ENCODE data around the gene HOOK2.
"Not testable (repeated sequence)": the region's sequence is repeated elsewhere in the genome, so short reads cannot be mapped to it uniquely, and the experiment has no call there.

Gene HOOK2

GRCh38 chr19:12726988-12727316, 48.4 kb downstream of the HOOK2 start:
- H3K27ac ChIP-seq: no peak overlapping the region

GRCh38 chr19:12725612-12726011, 49.7 kb downstream of the HOOK2 start:
- H3K27ac ChIP-seq: not testable (repeated sequence)

More at GRCh38 chr19:12726988-12727316, 48.4 kb downstream of the HOOK2 start:
- TF ChIP-seq CTCF (conservative IDR thresholded peaks at IDR 0.05): no peak

- no peak for TF ChIP-seq CTCF (conservative IDR thresholded peaks at IDR 0.05)
- H3K27ac ChIP-seq: peak within 1 kb of the TSS; percentile 95
Measured at GRCh38 chr19:12723641-12724426, 51.5 kb downstream of the HOOK2 start, which contains the start of gene TNPO2. TSS of gene TNPO2 (minus strand) at chr19:12723932. CDS start at chr19:12720977, 2,955 bp downstream.

GRCh38 chr19:12723381-12723640, 52.0 kb downstream of the HOOK2 start:
- peak overlapping the region; percentile 95 for H3K27ac ChIP-seq
- no peak for TF ChIP-seq CTCF (conservative IDR thresholded peaks at IDR 0.05)

GRCh38 chr19:12722566-12723380, 52.6 kb downstream of the HOOK2 start:
- no peak for TF ChIP-seq CTCF (conservative IDR thresholded peaks at IDR 0.05)
- peak overlapping the region; percentile 95 for H3K27ac ChIP-seq

GRCh38 chr19:12721656-12722565, 53.4 kb downstream of the HOOK2 start:
- TF ChIP-seq CTCF (conservative IDR thresholded peaks at IDR 0.05): no peak
- H3K27ac ChIP-seq: peak overlapping the region; percentile 95

- TF ChIP-seq CTCF (conservative IDR thresholded peaks at IDR 0.05): no peak
- H3K27ac ChIP-seq: peak overlapping the region; percentile 95
Measured at GRCh38 chr19:12720851-12721655, 54.3 kb downstream of the HOOK2 start.
